Breast epithelium (tissue), 4 donors: ENCODE results near the gene GUCY2F. TPM values are rescaled to one million over a fixed set of nuclear protein-coding genes. Genes with fewer than 3 reads are reported as not detected.

Experiments
- DNase-seq, 2 donors: peaks; one replicate each; pipeline ENCODE4 v3.0.0-alpha.2; 2019; ENCODE audit warnings: low spot score in 2 of 2
- H3K27ac ChIP-seq, 2 donors: fragments of 200-600 bp; sonication (generic) in 1 of 2; one replicate each; pipeline ENCODE4 v1.5.1; 2016 to 2019; ENCODE audit warnings: mild to moderate bottlenecking in 1 of 2
- H3K27me3 ChIP-seq, 2 donors: fragments of 200-600 bp; sonication (generic) in 1 of 2; one replicate each; pipeline versions ENCODE4 v1.5.1 to v1.6.0; 2017 to 2019; ENCODE audit warnings: control low read depth in 1 of 2, mild to moderate bottlenecking in 1 of 2
- H3K36me3 ChIP-seq: fragments of 200-600 bp; one replicate; pipeline ENCODE4 v1.5.1; 2019
- H3K4me1 ChIP-seq, 2 donors: fragments of 200-600 bp; sonication (generic); one replicate each; pipeline ENCODE4 v1.5.1; 2016 to 2019; ENCODE audit warnings: control low read depth in 1 of 2
- H3K4me3 ChIP-seq, 3 donors: fragments of 200-600 bp; sonication (generic); 1 replicate in 2 of 3; 2 replicates in 1 of 3; pipeline ENCODE4 v1.5.1; 2016 to 2019; ENCODE audit warnings: mild to moderate bottlenecking in 3 of 3, moderate library complexity in 2 of 3
- H3K9me3 ChIP-seq, 2 donors: fragments of 200-600 bp; sonication (generic) in 1 of 2; one replicate each; pipeline ENCODE4 v1.5.1; 2016 to 2019; ENCODE audit warnings: control low read depth in 1 of 2
- CTCF ChIP-seq, 3 donors: fragments of 450-650 bp; IDR thresholded peaks; one replicate each; pipeline ENCODE4 v1.5.1; 2016 to 2017; ENCODE audit warnings: antibody characterized with exemption in 3 of 3, mild to moderate bottlenecking in 3 of 3, moderate library complexity in 3 of 3
- POLR2A ChIP-seq: fragments of 450-650 bp; IDR thresholded peaks from one replicate; pipeline ENCODE4 v1.6.1; 2016; ENCODE audit warnings: antibody characterized with exemption, mild to moderate bottlenecking, moderate library complexity
- POLR2AphosphoS5 ChIP-seq, 3 donors: sonication (generic); formaldehyde crosslinking; IDR thresholded peaks; one replicate each; pipeline ENCODE4 v1.6.1; 2017; ENCODE audit warnings: antibody characterized with exemption in 3 of 3
- intact Hi-C: fragments of 100-400 bp; cut with DNase I; formaldehyde crosslinking; loops from one replicate; pipeline ENCODE4 v1.15.1; 2023; ENCODE audit warnings: low total_unique reads
- total RNA-seq, 3 donors: library from RNA; depleted of rRNA; stranded (reverse); fragments of >200 nt; gene quantifications; one replicate each; pipeline ENCODE4 v1.1.0, GENCODE V29; 2016

GUCY2F gene
- total RNA-seq, 3 donors from 2014 or later: not detected

- DNase-seq: peak; percentile 17 to 36
- TF ChIP-seq CTCF (IDR thresholded peaks at IDR 0.05) (peak in 2 of 3 donors; percentile 28 to 35), POLR2A (no peak)
- no peaks in the 10 kb centered on the region for H3K9me3 ChIP-seq
- H3K27ac ChIP-seq: no peak overlapping the region
- intact Hi-C loops: no loop called here
- no peaks in the 10 kb centered on the region for H3K4me1 ChIP-seq
- H3K4me3 ChIP-seq: peak overlapping the region in 2 of 3 donors; percentile 5 to 36
- no peaks in the 10 kb centered on the region for H3K36me3 ChIP-seq
- H3K27me3 ChIP-seq: peaks cover 0 to 83% of the 10 kb centered on the region in 2 donors
Measured at GRCh38 chrX:109475174-109475891, 6.6 kb downstream of the GUCY2F start.

- no peaks in the 10 kb centered on the region for H3K36me3 ChIP-seq
- H3K4me3 ChIP-seq: no peak overlapping the region
- no peak for DNase-seq
- no peaks in the 10 kb centered on the region for H3K4me1 ChIP-seq
- intact Hi-C loops: no loop called here
- H3K27ac ChIP-seq: no peak overlapping the region
- no peaks in the 10 kb centered on the region for H3K9me3 ChIP-seq
- TF ChIP-seq CTCF (IDR thresholded peaks at IDR 0.05): no peak
- TF ChIP-seq POLR2AphosphoS5 (IDR thresholded peaks at IDR 0.05): no peak
- TF ChIP-seq POLR2A: no peak
- H3K27me3 ChIP-seq: peaks cover 0 to 88% of the 10 kb centered on the region in 2 donors
Measured at GRCh38 chrX:109472939-109473735, 8.7 kb downstream of the GUCY2F start.

GRCh38 chrX:109464231-109464630 is 17.7 kb downstream of the GUCY2F start:
- Histone ChIP-seq H3K27me3 (peaks cover 0 to 50% of the 10 kb centered on the region in 2 donors), H3K4me1 (no peaks in the 10 kb centered on the region), H3K36me3 (no peaks in the 10 kb centered on the region), H3K4me3 (no peak overlapping the region), H3K9me3 (no peaks in the 10 kb centered on the region), H3K27ac (no peak overlapping the region)
- DNase-seq: no peak
- TF ChIP-seq POLR2AphosphoS5 (IDR thresholded peaks at IDR 0.05) (no peak), CTCF (IDR thresholded peaks at IDR 0.05) (no peak), POLR2A (no peak)
- intact Hi-C loops: no loop called here

- intact Hi-C loops: no loop called here
- H3K27ac ChIP-seq: no peak overlapping the region
- no peak overlapping the region for H3K4me3 ChIP-seq
- H3K27me3 ChIP-seq: peaks cover 0 to 48% of the 10 kb centered on the region in 2 donors
- H3K9me3 ChIP-seq: no peaks in the 10 kb centered on the region
- no peak for DNase-seq
- no peaks in the 10 kb centered on the region for H3K36me3 ChIP-seq
- TF ChIP-seq POLR2A: no peak
- TF ChIP-seq POLR2AphosphoS5 (IDR thresholded peaks at IDR 0.05): no peak
- no peak for TF ChIP-seq CTCF (IDR thresholded peaks at IDR 0.05)
- H3K4me1 ChIP-seq: no peaks in the 10 kb centered on the region
Measured at GRCh38 chrX:109463784-109464183, 18.1 kb downstream of the GUCY2F start.
